H9 (cell line): ENCODE data around the gene CELF4. TPM values are rescaled to one million over a fixed set of nuclear protein-coding genes. Genes with fewer than 3 reads are reported as not detected.

Experiments used
- DNase-seq: peaks from one replicate; pipeline ENCODE4 v3.0.0-alpha.2; 2017
- H2AFZ ChIP-seq: one replicate; pipeline ENCODE4 v1.6.1; 2013; ENCODE audit warnings: mild to moderate bottlenecking, low read length, control low read depth, moderate library complexity
- H2AK5ac ChIP-seq: 2 replicates; pipeline ENCODE4 v1.6.1; 2013; ENCODE audit warnings: low read length, control low read depth, mixed read lengths; ENCODE audit not compliant: insufficient read length
- H2BK120ac ChIP-seq: one replicate; pipeline ENCODE4 v1.6.1; 2013; ENCODE audit warnings: low read depth, mild to moderate bottlenecking, low read length, control low read depth, inconsistent platforms; ENCODE audit not compliant: poor library complexity, severe bottlenecking
- H2BK12ac ChIP-seq: 2 replicates; pipeline ENCODE4 v1.6.1; 2013; ENCODE audit warnings: low read length, control low read depth, mixed read lengths, low read depth; ENCODE audit not compliant: insufficient read length
- H2BK15ac ChIP-seq: 2 replicates; pipeline ENCODE4 v1.6.1; 2013; ENCODE audit warnings: low read depth, low read length, control low read depth
- H2BK20ac ChIP-seq: one replicate; pipeline ENCODE4 v1.6.1; 2013; ENCODE audit warnings: low read depth, mild to moderate bottlenecking, low read length, control low read depth, inconsistent platforms; ENCODE audit not compliant: poor library complexity, severe bottlenecking
- H2BK5ac ChIP-seq: 2 replicates; pipeline ENCODE4 v1.6.1; 2013; ENCODE audit warnings: low read length, control low read depth, mixed read lengths; ENCODE audit not compliant: insufficient read length
- H3K14ac ChIP-seq: 2 replicates; pipeline ENCODE4 v1.6.1; 2013; ENCODE audit warnings: low read length, control low read depth; ENCODE audit not compliant: insufficient read depth
- H3K18ac ChIP-seq: 2 replicates; pipeline ENCODE4 v1.6.1; 2013; ENCODE audit warnings: low read depth, mild to moderate bottlenecking, mixed read lengths, low read length, control low read depth; ENCODE audit not compliant: insufficient read length
- H3K23ac ChIP-seq: 2 replicates; pipeline ENCODE4 v1.6.1; 2013; ENCODE audit warnings: low read length, control low read depth, mixed read lengths, low read depth; ENCODE audit not compliant: insufficient read length
- H3K23me2 ChIP-seq: 2 replicates; pipeline ENCODE4 v1.6.1; 2013; ENCODE audit warnings: low read depth, mild to moderate bottlenecking, mixed read lengths, low read length, control low read depth; ENCODE audit not compliant: insufficient read length, poor library complexity, severe bottlenecking
- H3K27ac ChIP-seq: 2 replicates; pipeline ENCODE4 v1.5.1; 2013; ENCODE audit warnings: low read length, control low read depth, mixed read lengths, low read depth; ENCODE audit not compliant: insufficient read length
- H3K27me3 ChIP-seq: 2 replicates; pipeline ENCODE4 v1.6.1; 2013; ENCODE audit warnings: low read length, control low read depth, inconsistent platforms; ENCODE audit not compliant: insufficient read depth
- H3K4ac ChIP-seq: 2 replicates; pipeline ENCODE4 v1.6.1; 2013; ENCODE audit warnings: low read depth, mild to moderate bottlenecking, control low read depth, inconsistent platforms, low read length, moderate library complexity
- H3K4me1 ChIP-seq: 2 replicates; pipeline ENCODE4 v1.6.1; 2013; ENCODE audit warnings: low read length, control low read depth, inconsistent platforms; ENCODE audit not compliant: insufficient read depth
- H3K4me2 ChIP-seq: 2 replicates; pipeline ENCODE4 v1.6.1; 2013; ENCODE audit warnings: low read length, control low read depth, mixed read lengths; ENCODE audit not compliant: insufficient read length, insufficient read depth
- H3K56ac ChIP-seq: 2 replicates; pipeline ENCODE4 v1.6.1; 2013; ENCODE audit warnings: low read depth, mild to moderate bottlenecking, mixed read lengths, low read length, control low read depth; ENCODE audit not compliant: insufficient read length
- H3K79me1 ChIP-seq: 2 replicates; pipeline ENCODE4 v1.6.1; 2013; ENCODE audit warnings: low read depth, mild to moderate bottlenecking, moderate library complexity, low read length, control low read depth, inconsistent platforms; ENCODE audit not compliant: insufficient read depth, poor library complexity, severe bottlenecking
- H3K79me2 ChIP-seq: 2 replicates; pipeline ENCODE4 v1.6.1; 2013; ENCODE audit warnings: low read length, control low read depth, inconsistent platforms; ENCODE audit not compliant: insufficient read depth
- H3K9ac ChIP-seq: 2 replicates; pipeline ENCODE4 v1.6.1; 2013; ENCODE audit warnings: low read length, control low read depth, mixed read lengths; ENCODE audit not compliant: insufficient read length; ENCODE audit errors: extremely low read depth
- H3K9me3 ChIP-seq: one replicate; pipeline ENCODE4 v1.6.1; 2013; ENCODE audit warnings: low read depth, low read length, inconsistent platforms; ENCODE audit not compliant: control insufficient read depth
- H3T11ph ChIP-seq: one replicate; pipeline ENCODE4 v1.6.1; 2013; ENCODE audit warnings: mild to moderate bottlenecking, low read length, control low read depth, inconsistent platforms
- H4K20me1 ChIP-seq: one replicate; pipeline ENCODE4 v1.6.1; 2013; ENCODE audit not compliant: control insufficient read depth, insufficient read length, insufficient read depth
- H4K5ac ChIP-seq: 2 replicates; pipeline ENCODE4 v1.6.1; 2013; ENCODE audit warnings: low read depth, mild to moderate bottlenecking, mixed read lengths, low read length, control low read depth; ENCODE audit not compliant: insufficient read length
- H4K8ac ChIP-seq: replicated peaks from 2 replicates; pipeline ENCODE4 v1.6.1; 2013; ENCODE audit warnings: low read length, control low read depth, mixed read lengths, low read depth; ENCODE audit not compliant: insufficient read length
- H4K91ac ChIP-seq: 2 replicates; pipeline ENCODE4 v1.6.1; 2013; ENCODE audit warnings: low read depth, mild to moderate bottlenecking, moderate library complexity, mixed read lengths, low read length, control low read depth; ENCODE audit not compliant: insufficient read length
- H3K27ac Mint-ChIP-seq, 3 experiments: 2 replicates in 2 of 3; 3 replicates in 1 of 3; pipeline ENCODE4 v1.8.0; 2020 to 2021; ENCODE audit warnings: mixed read lengths in 3 of 3, mild to moderate bottlenecking in 1 of 3, moderate library complexity in 1 of 3
- H3K27me3 Mint-ChIP-seq: 2 replicates; pipeline ENCODE4 v1.8.0; 2021; ENCODE audit warnings: low read depth, mild to moderate bottlenecking, moderate library complexity, mixed read lengths
- H3K36me3 Mint-ChIP-seq, 3 experiments: 2 replicates in 2 of 3; 3 replicates in 1 of 3; pipeline ENCODE4 v1.8.0; 2020 to 2021; ENCODE audit warnings: low read depth in 3 of 3, mixed read lengths in 3 of 3; ENCODE audit not compliant: insufficient read depth in 1 of 3
- H3K4me1 Mint-ChIP-seq, 2 experiments: 2 replicates each; pipeline ENCODE4 v1.8.0; 2020; ENCODE audit warnings: mixed read lengths in 2 of 2
- H3K4me3 Mint-ChIP-seq, 2 experiments: 2 replicates in 1 of 2; 3 replicates in 1 of 2; pipeline ENCODE4 v1.8.0; 2020 to 2021; ENCODE audit warnings: mild to moderate bottlenecking in 2 of 2, mixed read lengths in 2 of 2, moderate library complexity in 1 of 2
- H3K9me3 Mint-ChIP-seq, 2 experiments: 2 replicates in 1 of 2; 3 replicates in 1 of 2; pipeline ENCODE4 v1.8.0; 2020; ENCODE audit warnings: mild to moderate bottlenecking in 2 of 2, mixed read lengths in 2 of 2, moderate library complexity in 1 of 2
- WGBS: extraction: QIAGEN DNeasy Blood & Tissue Kit; methylation state at CpG from one replicate; pipeline ENCODE4 v1.1.7; 2013; ENCODE audit warnings: missing lambda C conversion rate, low lambda C conversion rate, mixed read lengths; ENCODE audit not compliant: insufficient read length; ENCODE audit errors: extremely low coverage; 5-methylcytosine and 5-hydroxymethylcytosine counted together
- total RNA-seq: library from RNA; stranded (reverse); gene quantifications from 2 replicates; pipeline ENCODE4 v1.2.1, GENCODE V29; 2021
- TF ChIP-seq, protein P1 (sequence below): fragments of 200-600 bp; sonication (generic); conservative IDR thresholded peaks from 3 replicates; pipeline ENCODE4 v1.8.0; 2021; ENCODE audit warnings: antibody characterized with exemption, mild to moderate bottlenecking

CELF4 gene
- total RNA-seq, 1 experiment from 2014 or later = 1.1 TPM

GRCh38 chr18:37299471-37300304, 265.9 kb downstream of the CELF4 start:
- Histone ChIP-seq H2BK120ac (no peak overlapping the region), H3K4me2 (no peak overlapping the region), H4K91ac (no peak overlapping the region), H3K14ac (no peak overlapping the region; the same call in 1 of the 2 replicates), H4K8ac (no peak overlapping the region), H4K20me1 (no peaks in the 10 kb centered on the region), H3T11ph (no peak overlapping the region), H3K9ac (no peak overlapping the region), H2AK5ac (no peak overlapping the region), H3K4me1 (no peaks in the 10 kb centered on the region), H3K4ac (no peak overlapping the region), H3K23me2 (no peaks in the 10 kb centered on the region), H3K23ac (no peak overlapping the region), H3K18ac (no peak overlapping the region), H4K5ac (no peak overlapping the region), H3K27ac (no peak overlapping the region), H2BK12ac (no peak overlapping the region), H2AFZ (no peak overlapping the region), H3K56ac (no peak overlapping the region), H3K27me3 (no peaks in the 10 kb centered on the region), H3K79me1 (no peaks in the 10 kb centered on the region), H2BK15ac (no peak overlapping the region), H3K9me3 (no peaks in the 10 kb centered on the region), H2BK20ac (no peak overlapping the region), H3K79me2 (no peaks in the 10 kb centered on the region), H2BK5ac (no peak overlapping the region)
- TF ChIP-seq, protein P1, sequence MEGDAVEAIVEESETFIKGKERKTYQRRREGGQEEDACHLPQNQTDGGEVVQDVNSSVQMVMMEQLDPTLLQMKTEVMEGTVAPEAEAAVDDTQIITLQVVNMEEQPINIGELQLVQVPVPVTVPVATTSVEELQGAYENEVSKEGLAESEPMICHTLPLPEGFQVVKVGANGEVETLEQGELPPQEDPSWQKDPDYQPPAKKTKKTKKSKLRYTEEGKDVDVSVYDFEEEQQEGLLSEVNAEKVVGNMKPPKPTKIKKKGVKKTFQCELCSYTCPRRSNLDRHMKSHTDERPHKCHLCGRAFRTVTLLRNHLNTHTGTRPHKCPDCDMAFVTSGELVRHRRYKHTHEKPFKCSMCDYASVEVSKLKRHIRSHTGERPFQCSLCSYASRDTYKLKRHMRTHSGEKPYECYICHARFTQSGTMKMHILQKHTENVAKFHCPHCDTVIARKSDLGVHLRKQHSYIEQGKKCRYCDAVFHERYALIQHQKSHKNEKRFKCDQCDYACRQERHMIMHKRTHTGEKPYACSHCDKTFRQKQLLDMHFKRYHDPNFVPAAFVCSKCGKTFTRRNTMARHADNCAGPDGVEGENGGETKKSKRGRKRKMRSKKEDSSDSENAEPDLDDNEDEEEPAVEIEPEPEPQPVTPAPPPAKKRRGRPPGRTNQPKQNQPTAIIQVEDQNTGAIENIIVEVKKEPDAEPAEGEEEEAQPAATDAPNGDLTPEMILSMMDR = no peak
- Mint-ChIP-seq H3K36me3 (no peaks in the 10 kb centered on the region), H3K4me1 (peaks cover 13 to 27% of the 10 kb centered on the region in 2 experiments), H3K27me3 (peaks cover 9% of the 10 kb centered on the region), H3K4me3 (no peak overlapping the region), H3K9me3 (no peaks in the 10 kb centered on the region), H3K27ac (no peak overlapping the region)
- no peak for DNase-seq
- WGBS = no CpG with 5 or more reads among the region's 10 CpGs
